CD8-positive, alpha-beta memory T cell (primary cell): ENCODE results near the gene ATP1B3. TPM values are rescaled to one million over a fixed set of nuclear protein-coding genes. Genes with fewer than 3 reads are reported as not detected.

ENCODE experiments used
- CTCF ChIA-PET: fragments of 350-600 bp; sonication (Branson Sonifier 250); formaldehyde crosslinking; loops from one replicate; lab custom pipeline; 2021; ENCODE audit warnings: antibody characterized with exemption; lab: Charles Lee
- POLR2A ChIA-PET: fragments of 350-600 bp; sonication (Branson Sonifier 250); formaldehyde crosslinking; loops from one replicate; lab custom pipeline; 2021; ENCODE audit warnings: antibody characterized with exemption; lab: Charles Lee
- DNase-seq, 5 donors: peaks; one replicate each; pipeline versions ENCODE4 v3.0.0 to v3.0.0-alpha.2; 2020 to 2022; ENCODE audit warnings: mixed read lengths in 1 of 5
- H3K27ac ChIP-seq: one replicate; pipeline ENCODE4 v1.7.0; 2013; ENCODE audit warnings: low read depth, mild to moderate bottlenecking, low read length, moderate library complexity
- H3K27me3 ChIP-seq: 2 replicates; pipeline ENCODE4 v1.7.0; 2013; ENCODE audit warnings: low read length, mild to moderate bottlenecking; ENCODE audit not compliant: insufficient read depth, poor library complexity, severe bottlenecking
- H3K36me3 ChIP-seq: 2 replicates; pipeline ENCODE4 v1.7.0; 2013; ENCODE audit warnings: mild to moderate bottlenecking, low read length, moderate library complexity; ENCODE audit not compliant: insufficient read depth
- H3K4me1 ChIP-seq: 2 replicates; pipeline ENCODE4 v1.7.0; 2013; ENCODE audit warnings: mild to moderate bottlenecking, low read length, moderate library complexity; ENCODE audit not compliant: insufficient read depth
- H3K4me3 ChIP-seq: 2 replicates; pipeline ENCODE4 v1.7.0; 2013; ENCODE audit warnings: mild to moderate bottlenecking, low read length
- H3K9me3 ChIP-seq: 2 replicates; pipeline ENCODE4 v1.7.0; 2013; ENCODE audit warnings: mild to moderate bottlenecking, low read length
- H3K27ac Mint-ChIP-seq, 8 donors: one replicate each; pipeline ENCODE4 v1.8.0; 2020 to 2021; ENCODE audit warnings: mixed read lengths in 8 of 8, mild to moderate bottlenecking in 6 of 8, inconsistent platforms in 3 of 8, moderate library complexity in 3 of 8
- H3K27me3 Mint-ChIP-seq, 2 donors: one replicate each; pipeline ENCODE4 v1.8.0; 2020 to 2021; ENCODE audit warnings: mixed read lengths in 2 of 2, mild to moderate bottlenecking in 1 of 2, moderate library complexity in 1 of 2
- H3K36me3 Mint-ChIP-seq, 3 donors: one replicate each; pipeline ENCODE4 v1.8.0; 2020 to 2021; ENCODE audit warnings: mixed read lengths in 3 of 3, inconsistent platforms in 1 of 3, mild to moderate bottlenecking in 1 of 3
- H3K4me1 Mint-ChIP-seq, 3 donors: one replicate each; pipeline ENCODE4 v1.8.0; 2020 to 2021; ENCODE audit warnings: mixed read lengths in 3 of 3, inconsistent platforms in 1 of 3, mild to moderate bottlenecking in 1 of 3
- H3K4me3 Mint-ChIP-seq, 7 donors: one replicate each; pipeline ENCODE4 v1.8.0; 2020 to 2021; ENCODE audit warnings: mixed read lengths in 7 of 7, mild to moderate bottlenecking in 6 of 7, moderate library complexity in 4 of 7, inconsistent platforms in 2 of 7
- H3K9me3 Mint-ChIP-seq, 5 donors: one replicate each; pipeline ENCODE4 v1.8.0; 2020 to 2022; ENCODE audit warnings: mixed read lengths in 5 of 5, mild to moderate bottlenecking in 3 of 5, moderate library complexity in 2 of 5, inconsistent platforms in 1 of 5
- polyA plus RNA-seq: library from polyadenylated mRNA; unstranded; fragments of 300-500 nt; fragmentation: Illumina TruSeq; gene quantifications from one replicate; pipeline ENCODE4 v1.2.3, GENCODE V29; 2021
- total RNA-seq, 2 experiments: library from RNA; stranded (reverse); gene quantifications; one replicate each; pipeline ENCODE4 v1.2.3, GENCODE V29; 2021

Gene ATP1B3
- total and polyA plus RNA-seq, 3 experiments from 2014 or later, result 133 to 234 (median 230) TPM

DNA sequence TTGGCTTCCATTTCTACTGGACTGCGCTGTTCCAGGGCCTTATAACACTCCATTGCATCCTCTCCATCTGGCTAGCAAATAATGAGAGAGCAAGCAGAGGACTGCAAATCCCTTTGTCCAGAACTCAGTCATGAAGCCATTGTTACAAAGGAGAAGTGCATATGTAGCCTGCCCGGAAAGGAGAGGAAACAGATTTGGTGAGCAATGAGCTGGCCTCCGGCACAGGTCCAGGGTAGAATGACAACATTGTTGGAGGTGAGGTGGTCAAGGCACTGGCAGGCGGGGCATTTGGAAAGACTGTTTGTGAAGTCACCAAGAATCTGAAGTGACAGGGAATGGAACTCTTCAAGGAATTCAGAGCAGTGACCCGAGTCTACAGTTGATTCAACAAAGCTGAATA is 25.0 kb upstream of the ATP1B3 start:
- Mint-ChIP-seq H3K27ac (no peak overlapping the region), H3K9me3 (no peaks in the 10 kb centered on the region), H3K36me3 (no peaks in the 10 kb centered on the region), H3K27me3 (peaks cover 3 to 7% of the 10 kb centered on the region in 2 donors), H3K4me3 (no peak overlapping the region), H3K4me1 (no peaks in the 10 kb centered on the region)
- Histone ChIP-seq H3K4me3 (no peak overlapping the region), H3K4me1 (no peaks in the 10 kb centered on the region), H3K9me3 (no peaks in the 10 kb centered on the region), H3K36me3 (no peaks in the 10 kb centered on the region), H3K27me3 (no peaks in the 10 kb centered on the region), H3K27ac (no peak overlapping the region)
- ChIA-PET POLR2A (no interaction called here), CTCF (interaction anchor here (0.5 kb wide), 1 partner anchor 11 kb away, joined by 3 read pairs; no protein-coding TSS in a partner anchor)
- no peak for DNase-seq

GRCh38 chr3:141853081-141853601 is 23.3 kb upstream of the ATP1B3 start:
- Histone ChIP-seq H3K27ac (no peak overlapping the region), H3K36me3 (no peaks in the 10 kb centered on the region), H3K9me3 (no peaks in the 10 kb centered on the region), H3K4me1 (no peaks in the 10 kb centered on the region), H3K4me3 (no peak overlapping the region), H3K27me3 (no peaks in the 10 kb centered on the region)
- CTCF ChIA-PET, result no interaction called here
- POLR2A ChIA-PET, result no interaction called here
- Mint-ChIP-seq H3K27ac (no peak overlapping the region), H3K36me3 (no peaks in the 10 kb centered on the region), H3K4me1 (no peaks in the 10 kb centered on the region), H3K27me3 (peaks cover 3 to 7% of the 10 kb centered on the region in 2 donors), H3K9me3 (no peaks in the 10 kb centered on the region), H3K4me3 (no peak overlapping the region)
- DNase-seq, result no peak

GRCh38 chr3:141853629-141854168 is 22.7 kb upstream of the ATP1B3 start:
- no peak overlapping the region for H3K27ac Mint-ChIP-seq
- ChIA-PET CTCF (no interaction called here), POLR2A (no interaction called here)
- no peak overlapping the region for H3K4me3 Mint-ChIP-seq
- H3K36me3 Mint-ChIP-seq, result no peaks in the 10 kb centered on the region
- DNase-seq, result no peak
- H3K27me3 Mint-ChIP-seq, result peaks cover 3 to 7% of the 10 kb centered on the region in 2 donors
- Histone ChIP-seq H3K9me3 (no peaks in the 10 kb centered on the region), H3K36me3 (no peaks in the 10 kb centered on the region), H3K27ac (no peak overlapping the region), H3K4me1 (no peaks in the 10 kb centered on the region), H3K27me3 (no peaks in the 10 kb centered on the region), H3K4me3 (no peak overlapping the region)
- H3K9me3 Mint-ChIP-seq, result no peaks in the 10 kb centered on the region
- H3K4me1 Mint-ChIP-seq, result no peaks in the 10 kb centered on the region

DNA sequence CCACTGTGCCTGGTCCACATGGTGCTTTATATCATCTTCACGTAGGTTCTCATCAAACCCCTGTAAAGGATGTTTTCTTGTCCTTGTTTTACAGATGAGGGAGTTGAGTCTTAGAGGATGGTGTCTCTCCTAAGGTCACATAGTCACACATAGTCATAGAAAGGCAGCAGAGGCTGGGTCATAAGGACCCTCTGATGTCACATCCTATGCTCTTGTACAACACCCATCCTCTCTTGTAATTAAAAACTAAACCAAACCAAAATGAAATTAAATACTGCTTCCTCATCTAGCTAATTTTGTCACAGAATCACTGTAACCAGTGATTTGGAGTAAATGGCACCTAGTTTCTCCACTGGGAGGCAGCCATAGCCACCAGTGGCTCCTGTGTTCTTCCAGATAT is 21.8 kb upstream of the ATP1B3 start:
- Histone ChIP-seq H3K4me3 (no peak overlapping the region), H3K9me3 (no peaks in the 10 kb centered on the region), H3K36me3 (no peaks in the 10 kb centered on the region), H3K27ac (no peak overlapping the region), H3K4me1 (no peaks in the 10 kb centered on the region), H3K27me3 (no peaks in the 10 kb centered on the region)
- Mint-ChIP-seq H3K9me3 (no peaks in the 10 kb centered on the region), H3K4me1 (no peaks in the 10 kb centered on the region), H3K4me3 (no peak overlapping the region), H3K27me3 (peaks cover 2 to 7% of the 10 kb centered on the region in 2 donors), H3K36me3 (no peaks in the 10 kb centered on the region), H3K27ac (no peak overlapping the region)
- POLR2A ChIA-PET, result no interaction called here
- DNase-seq, result no peak
- CTCF ChIA-PET, result no interaction called here

- H3K9me3 ChIP-seq, result no peaks in the 10 kb centered on the region
- POLR2A ChIA-PET, result no interaction called here
- H3K36me3 Mint-ChIP-seq, result no peaks in the 10 kb centered on the region
- H3K9me3 Mint-ChIP-seq, result no peaks in the 10 kb centered on the region
- CTCF ChIA-PET, result interaction anchor here (1.7 kb wide), 1 partner anchor 14 kb away, joined by 3 read pairs; no protein-coding TSS in a partner anchor
- H3K4me1 ChIP-seq, result no peaks in the 10 kb centered on the region
- no peak overlapping the region for H3K27ac ChIP-seq
- no peak for DNase-seq
- no peak overlapping the region for H3K4me3 ChIP-seq
- no peak overlapping the region for H3K4me3 Mint-ChIP-seq
- H3K27me3 ChIP-seq, result no peaks in the 10 kb centered on the region
- no peaks in the 10 kb centered on the region for H3K36me3 ChIP-seq
- no peaks in the 10 kb centered on the region for H3K4me1 Mint-ChIP-seq
- H3K27ac Mint-ChIP-seq, result peak overlapping the region in 1 of 8 donors; percentile 12
- H3K27me3 Mint-ChIP-seq, result peaks cover 2 to 5% of the 10 kb centered on the region in 2 donors
Observed at GRCh38 chr3:141858312-141858711, 18.1 kb upstream of the ATP1B3 start.

GRCh38 chr3:141859651-141860050 is 16.8 kb upstream of the ATP1B3 start:
- no peak overlapping the region for H3K4me3 ChIP-seq
- no peaks in the 10 kb centered on the region for H3K9me3 ChIP-seq
- H3K4me1 ChIP-seq, result no peaks in the 10 kb centered on the region
- ChIA-PET POLR2A (no interaction called here), CTCF (no interaction called here)
- no peaks in the 10 kb centered on the region for H3K9me3 Mint-ChIP-seq
- no peaks in the 10 kb centered on the region for H3K4me1 Mint-ChIP-seq
- no peaks in the 10 kb centered on the region for H3K36me3 ChIP-seq
- no peaks in the 10 kb centered on the region for H3K27me3 ChIP-seq
- DNase-seq, result no peak
- no peaks in the 10 kb centered on the region for H3K36me3 Mint-ChIP-seq
- no peak overlapping the region for H3K27ac ChIP-seq
- peaks cover 0 to 2% of the 10 kb centered on the region in 2 donors for H3K27me3 Mint-ChIP-seq
- no peak overlapping the region for H3K4me3 Mint-ChIP-seq
- peak overlapping the region in 1 of 8 donors; percentile 25 for H3K27ac Mint-ChIP-seq

DNA sequence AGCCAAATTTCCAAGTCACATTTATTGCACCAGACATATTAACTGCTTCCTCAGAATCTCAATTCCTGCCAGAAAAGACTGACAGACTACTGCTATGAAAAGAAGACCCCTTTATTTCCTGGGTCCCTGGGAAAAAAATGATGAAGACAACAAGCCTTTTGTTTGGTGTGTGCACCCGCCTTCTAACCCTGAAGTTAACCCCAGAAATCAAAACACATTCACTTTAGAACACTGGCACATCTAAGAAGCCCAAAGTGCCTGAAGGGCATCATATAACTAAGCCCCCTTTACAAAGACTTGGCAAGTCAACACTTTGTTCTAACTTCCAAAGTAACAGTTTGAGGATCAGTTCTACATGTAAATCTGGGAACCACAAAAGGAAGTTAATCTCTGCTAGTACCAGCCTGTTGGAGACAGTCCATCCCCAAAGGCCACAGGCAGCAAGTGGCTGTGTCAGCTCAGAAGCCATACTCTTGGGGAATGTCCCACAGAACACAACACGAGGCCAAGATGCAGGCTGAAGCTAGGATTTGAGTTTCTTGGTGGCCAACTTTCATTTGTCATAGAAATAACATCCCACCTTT is 16.3 kb upstream of the ATP1B3 start:
- no peaks in the 10 kb centered on the region for H3K27me3 ChIP-seq
- Mint-ChIP-seq H3K9me3 (no peaks in the 10 kb centered on the region), H3K4me1 (no peaks in the 10 kb centered on the region), H3K36me3 (no peaks in the 10 kb centered on the region), H3K4me3 (no peak overlapping the region), H3K27ac (no peak overlapping the region), H3K27me3 (peaks cover 0 to 2% of the 10 kb centered on the region in 2 donors)
- H3K27ac ChIP-seq, result no peak overlapping the region
- H3K9me3 ChIP-seq, result no peaks in the 10 kb centered on the region
- POLR2A ChIA-PET, result no interaction called here
- no peaks in the 10 kb centered on the region for H3K36me3 ChIP-seq
- DNase-seq, result no peak
- no peaks in the 10 kb centered on the region for H3K4me1 ChIP-seq
- H3K4me3 ChIP-seq, result no peak overlapping the region
- CTCF ChIA-PET, result no interaction called here

DNA sequence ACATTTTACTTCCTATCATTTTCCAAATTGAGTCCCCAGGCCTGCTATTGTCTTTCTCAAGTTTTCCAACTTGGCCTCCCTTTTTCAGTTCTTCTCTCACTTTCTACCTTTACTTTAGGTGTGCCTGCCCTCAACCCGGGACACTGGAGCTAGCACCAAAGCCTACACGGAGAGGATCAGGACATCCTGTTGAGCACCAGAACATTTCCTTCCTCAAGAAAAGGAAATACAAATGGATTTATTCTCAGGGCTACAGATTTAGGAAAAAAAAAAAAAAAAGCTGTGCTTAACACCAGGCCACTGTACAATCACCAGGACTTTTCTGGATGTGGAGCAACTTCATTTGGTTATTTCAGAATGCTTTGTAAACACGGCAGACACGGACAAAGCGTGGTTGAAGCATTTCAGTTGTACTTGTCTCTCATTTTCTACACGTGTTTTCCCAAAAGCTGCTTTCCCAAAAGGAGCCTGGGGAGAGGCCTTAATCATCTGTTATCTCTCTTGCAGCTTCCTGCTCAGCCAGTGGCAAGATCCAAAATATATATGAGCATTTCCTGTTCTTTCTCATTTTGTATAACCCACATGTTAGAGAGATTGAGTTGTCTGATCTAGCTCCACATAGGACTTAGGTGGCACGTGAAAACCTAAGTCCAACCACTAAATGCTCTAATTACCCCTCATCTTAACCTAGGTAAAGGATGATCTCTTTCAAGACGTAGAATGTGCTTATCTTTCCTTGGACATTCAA is 15.5 kb upstream of the ATP1B3 start:
- Histone ChIP-seq H3K27ac (no peak overlapping the region), H3K4me1 (no peaks in the 10 kb centered on the region), H3K4me3 (no peak overlapping the region), H3K9me3 (no peaks in the 10 kb centered on the region), H3K36me3 (no peaks in the 10 kb centered on the region), H3K27me3 (no peaks in the 10 kb centered on the region)
- POLR2A ChIA-PET, result interaction anchor here (0.6 kb wide), 1 partner anchor 123 kb away, joined by 8 read pairs; the partner anchor contains the start of gene RNF7
- Mint-ChIP-seq H3K36me3 (no peaks in the 10 kb centered on the region), H3K27ac (no peak overlapping the region), H3K9me3 (no peaks in the 10 kb centered on the region), H3K4me1 (no peaks in the 10 kb centered on the region), H3K4me3 (no peak overlapping the region), H3K27me3 (peaks cover 0 to 2% of the 10 kb centered on the region in 2 donors)
- CTCF ChIA-PET, result no interaction called here
- no peak for DNase-seq
